Central memory CD8-positive, alpha-beta T cell (primary cell): ENCODE results near the gene THUMPD1.
"Not testable (repeated sequence)": the region's sequence is repeated elsewhere in the genome, so short reads cannot be mapped to it uniquely, and the experiment has no call there.

Experiments used
- ATAC-seq: fragments of 150-1000 bp; cut with Tn5 transposase; replicated peaks from 2 replicates; pipeline ENCODE4 v1.10.0; 2022; ENCODE audit warnings: mild to moderate bottlenecking, moderate FRiP score, moderate number of reproducible peaks; ENCODE audit not compliant: poor library complexity, severe bottlenecking; ENCODE audit errors: extremely low read depth
- DNase-seq, 2 donors: peaks; one replicate each; pipeline ENCODE4 v3.0.0; 2021; ENCODE audit warnings: low spot score in 2 of 2
- H3K27ac Mint-ChIP-seq: one replicate; pipeline ENCODE4 v1.8.0; 2022; ENCODE audit warnings: low read depth, mild to moderate bottlenecking, moderate library complexity, mixed read lengths
- H3K27me3 Mint-ChIP-seq: one replicate; pipeline ENCODE4 v1.8.0; 2022; ENCODE audit warnings: mixed read lengths
- H3K36me3 Mint-ChIP-seq: one replicate; pipeline ENCODE4 v1.8.0; 2022; ENCODE audit warnings: mild to moderate bottlenecking, moderate library complexity, mixed read lengths; ENCODE audit not compliant: insufficient read depth
- H3K4me1 Mint-ChIP-seq: one replicate; pipeline ENCODE4 v1.8.0; 2022; ENCODE audit warnings: mixed read lengths
- H3K4me3 Mint-ChIP-seq: one replicate; pipeline ENCODE4 v1.8.0; 2022; ENCODE audit warnings: mild to moderate bottlenecking, moderate library complexity, mixed read lengths
- H3K9me3 Mint-ChIP-seq: one replicate; pipeline ENCODE4 v1.8.0; 2022; ENCODE audit warnings: mixed read lengths

The THUMPD1 gene

GRCh38 chr16:20708129-20708528, 33.5 kb downstream of the THUMPD1 start:
- not testable (repeated sequence) for H3K4me1 Mint-ChIP-seq, ATAC-seq, H3K9me3 Mint-ChIP-seq, H3K27me3 Mint-ChIP-seq, DNase-seq, H3K36me3 Mint-ChIP-seq, H3K27ac Mint-ChIP-seq, H3K4me3 Mint-ChIP-seq

GRCh38 chr16:20707461-20707860, 34.2 kb downstream of the THUMPD1 start:
- DNase-seq: no peak
- H3K4me3 Mint-ChIP-seq: no peak overlapping the region
- H3K4me1 Mint-ChIP-seq: no peaks in the 10 kb centered on the region
- no peaks in the 10 kb centered on the region for H3K36me3 Mint-ChIP-seq
- no peak overlapping the region for H3K27ac Mint-ChIP-seq
- H3K9me3 Mint-ChIP-seq: no peaks in the 10 kb centered on the region
- ATAC-seq: no peak
- H3K27me3 Mint-ChIP-seq: no peaks in the 10 kb centered on the region

GRCh38 chr16:20705972-20706371, 35.6 kb downstream of the THUMPD1 start:
- not testable (repeated sequence) for H3K9me3 Mint-ChIP-seq, ATAC-seq, H3K4me3 Mint-ChIP-seq, DNase-seq, H3K27me3 Mint-ChIP-seq, H3K27ac Mint-ChIP-seq, H3K4me1 Mint-ChIP-seq, H3K36me3 Mint-ChIP-seq

- Mint-ChIP-seq H3K4me3 (no peak overlapping the region), H3K27ac (no peak overlapping the region), H3K36me3 (no peaks in the 10 kb centered on the region), H3K9me3 (no peaks in the 10 kb centered on the region), H3K27me3 (no peaks in the 10 kb centered on the region), H3K4me1 (no peaks in the 10 kb centered on the region)
- ATAC-seq (no peak), DNase-seq (no peak)
Observed at GRCh38 chr16:20704281-20704680, 37.3 kb downstream of the THUMPD1 start.

GRCh38 chr16:20701692-20702091, 39.9 kb downstream of the THUMPD1 start:
- H3K4me3 Mint-ChIP-seq, H3K4me1 Mint-ChIP-seq, H3K36me3 Mint-ChIP-seq, DNase-seq, ATAC-seq, H3K27ac Mint-ChIP-seq, H3K9me3 Mint-ChIP-seq: not testable (repeated sequence)
- H3K27me3 Mint-ChIP-seq: peaks cover 13% of the 10 kb centered on the region

GRCh38 chr16:20696618-20697017, 45.0 kb downstream of the THUMPD1 start:
- ATAC-seq: no peak
- Mint-ChIP-seq H3K27me3 (peaks cover 51% of the 10 kb centered on the region), H3K27ac (no peak overlapping the region), H3K36me3 (no peaks in the 10 kb centered on the region), H3K9me3 (no peaks in the 10 kb centered on the region), H3K4me3 (no peak overlapping the region), H3K4me1 (no peaks in the 10 kb centered on the region)
- no peak for DNase-seq

- Mint-ChIP-seq H3K4me1 (no peaks in the 10 kb centered on the region), H3K27me3 (peaks cover 57% of the 10 kb centered on the region), H3K36me3 (no peaks in the 10 kb centered on the region), H3K27ac (no peak overlapping the region), H3K9me3 (no peaks in the 10 kb centered on the region), H3K4me3 (no peak overlapping the region)
- no peak for DNase-seq
- ATAC-seq: no peak
Observed at GRCh38 chr16:20695024-20695423, 46.6 kb downstream of the THUMPD1 start.

GRCh38 chr16:20694096-20694495, 47.5 kb downstream of the THUMPD1 start:
- ATAC-seq, H3K36me3 Mint-ChIP-seq, H3K4me3 Mint-ChIP-seq, DNase-seq, H3K27ac Mint-ChIP-seq, H3K4me1 Mint-ChIP-seq, H3K9me3 Mint-ChIP-seq: not testable (repeated sequence)
- peaks cover 57% of the 10 kb centered on the region for H3K27me3 Mint-ChIP-seq

- Mint-ChIP-seq H3K9me3 (no peaks in the 10 kb centered on the region), H3K27me3 (peaks cover 47% of the 10 kb centered on the region), H3K36me3 (no peaks in the 10 kb centered on the region), H3K27ac (no peak overlapping the region), H3K4me1 (no peaks in the 10 kb centered on the region), H3K4me3 (no peak overlapping the region)
- DNase-seq (no peak), ATAC-seq (no peak)
Observed at GRCh38 chr16:20689668-20690067, 52.0 kb downstream of the THUMPD1 start.

GRCh38 chr16:20683812-20684211, 57.8 kb downstream of the THUMPD1 start:
- H3K36me3 Mint-ChIP-seq: no peaks in the 10 kb centered on the region
- no peaks in the 10 kb centered on the region for H3K9me3 Mint-ChIP-seq
- no peaks in the 10 kb centered on the region for H3K4me1 Mint-ChIP-seq
- no peak for ATAC-seq
- no peak overlapping the region for H3K27ac Mint-ChIP-seq
- no peak for DNase-seq
- no peak overlapping the region for H3K4me3 Mint-ChIP-seq
- H3K27me3 Mint-ChIP-seq: peaks cover 12% of the 10 kb centered on the region
